IPS-20b (cell line): ENCODE results near the gene LARP1.

Experiments
- H3K27ac ChIP-seq: one replicate; pipeline ENCODE4 v1.5.1; 2013; ENCODE audit warnings: low read length
- H3K27me3 ChIP-seq: 2 replicates; pipeline ENCODE4 v1.6.1; 2013; ENCODE audit warnings: mild to moderate bottlenecking, low read length, inconsistent platforms; ENCODE audit not compliant: insufficient read depth
- H3K36me3 ChIP-seq: 2 replicates; pipeline ENCODE4 v1.6.1; 2013; ENCODE audit warnings: low read depth, mild to moderate bottlenecking, inconsistent platforms, low read length, moderate library complexity; ENCODE audit not compliant: insufficient read depth
- H3K4me1 ChIP-seq: 2 replicates; pipeline ENCODE4 v1.6.1; 2013; ENCODE audit warnings: mild to moderate bottlenecking, control low read depth, inconsistent platforms, low read length, moderate library complexity; ENCODE audit not compliant: insufficient read depth
- H3K4me3 ChIP-seq: 2 replicates; pipeline ENCODE4 v1.5.1; 2013; ENCODE audit warnings: mild to moderate bottlenecking, low read length, inconsistent platforms
- H3K9ac ChIP-seq: 2 replicates; pipeline ENCODE4 v1.6.1; 2013; ENCODE audit warnings: low read depth, mild to moderate bottlenecking, inconsistent platforms, low read length, moderate library complexity
- H3K9me3 ChIP-seq: 2 replicates; pipeline ENCODE4 v1.6.1; 2013; ENCODE audit warnings: mild to moderate bottlenecking, low read depth, low read length, inconsistent platforms; ENCODE audit not compliant: insufficient read depth

Gene LARP1

DNA sequence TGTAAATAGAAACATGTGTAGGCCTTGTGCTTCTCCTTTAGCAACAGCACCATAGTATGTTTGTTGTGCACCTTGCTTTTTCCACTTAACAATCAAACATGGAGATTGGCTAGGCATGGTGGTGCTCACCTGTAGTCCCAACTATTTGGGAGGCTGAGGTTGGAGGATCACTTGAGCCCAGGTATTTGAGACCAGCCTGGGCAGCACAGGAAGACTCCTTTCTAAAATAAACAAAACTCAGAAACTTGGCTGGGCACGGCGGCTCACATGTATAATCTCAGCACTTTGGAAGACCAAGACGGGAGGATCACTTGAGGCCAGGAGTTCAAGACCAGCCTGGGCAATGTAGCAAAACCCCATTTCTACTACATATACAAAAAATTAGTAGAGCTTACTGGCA is 96.2 kb downstream of the LARP1 start:
- Histone ChIP-seq H3K4me3 (no peak overlapping the region), H3K36me3 (no peaks in the 10 kb centered on the region), H3K27me3 (no peaks in the 10 kb centered on the region), H3K9ac (peak overlapping the region; percentile 83; the same call in 1 of the 2 replicates), H3K9me3 (no peaks in the 10 kb centered on the region), H3K27ac (peak overlapping the region; percentile 1), H3K4me1 (peaks cover 16% of the 10 kb centered on the region; the same call in 1 of the 2 replicates)

DNA sequence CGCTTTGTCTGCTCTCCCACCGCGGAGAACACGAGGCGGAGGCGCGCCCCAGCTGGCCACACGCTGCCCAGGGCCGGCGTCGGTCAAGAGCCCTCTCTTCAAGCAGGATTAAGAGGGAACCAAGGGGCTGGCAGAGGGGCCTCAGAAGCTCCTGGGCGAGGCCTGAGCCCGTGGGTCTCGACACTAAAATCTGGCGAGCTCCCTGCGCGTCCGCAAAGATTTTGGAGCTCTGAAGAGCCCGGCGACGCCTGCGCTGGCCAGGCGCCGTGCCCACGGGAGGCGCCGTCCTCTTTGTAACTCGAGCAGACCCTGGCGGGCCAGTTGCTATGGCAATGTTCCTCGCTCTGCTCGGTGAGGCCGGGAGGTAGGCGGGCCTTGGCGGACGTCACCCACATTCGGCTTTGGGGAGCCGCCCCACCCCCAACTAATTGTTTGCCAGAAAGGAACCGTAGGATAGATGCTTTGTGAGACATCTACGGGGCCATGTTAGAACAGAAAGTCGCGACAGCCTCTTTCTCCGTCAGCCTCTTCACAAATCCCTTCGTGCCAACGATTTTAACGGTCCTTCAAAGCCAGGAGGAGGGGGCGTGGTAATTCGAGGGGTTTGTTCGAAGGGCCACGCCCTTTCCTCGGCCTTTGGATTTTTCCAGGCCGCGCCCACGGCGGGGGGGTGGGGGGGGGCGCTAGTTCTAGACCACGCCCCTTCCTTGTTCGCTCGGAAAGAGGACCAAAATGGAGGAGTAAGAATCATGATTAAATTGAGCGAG is 102.5 kb downstream of the LARP1 start:
- Histone ChIP-seq H3K9ac (peak overlapping the region; percentile 84), H3K27me3 (no peaks in the 10 kb centered on the region), H3K4me1 (peaks cover 11% of the 10 kb centered on the region; the same call in 1 of the 2 replicates), H3K4me3 (peak overlapping the region; percentile 85), H3K36me3 (peaks cover 4% of the 10 kb centered on the region; the same call in 1 of the 2 replicates), H3K9me3 (no peaks in the 10 kb centered on the region), H3K27ac (peak overlapping the region; percentile 94)

DNA sequence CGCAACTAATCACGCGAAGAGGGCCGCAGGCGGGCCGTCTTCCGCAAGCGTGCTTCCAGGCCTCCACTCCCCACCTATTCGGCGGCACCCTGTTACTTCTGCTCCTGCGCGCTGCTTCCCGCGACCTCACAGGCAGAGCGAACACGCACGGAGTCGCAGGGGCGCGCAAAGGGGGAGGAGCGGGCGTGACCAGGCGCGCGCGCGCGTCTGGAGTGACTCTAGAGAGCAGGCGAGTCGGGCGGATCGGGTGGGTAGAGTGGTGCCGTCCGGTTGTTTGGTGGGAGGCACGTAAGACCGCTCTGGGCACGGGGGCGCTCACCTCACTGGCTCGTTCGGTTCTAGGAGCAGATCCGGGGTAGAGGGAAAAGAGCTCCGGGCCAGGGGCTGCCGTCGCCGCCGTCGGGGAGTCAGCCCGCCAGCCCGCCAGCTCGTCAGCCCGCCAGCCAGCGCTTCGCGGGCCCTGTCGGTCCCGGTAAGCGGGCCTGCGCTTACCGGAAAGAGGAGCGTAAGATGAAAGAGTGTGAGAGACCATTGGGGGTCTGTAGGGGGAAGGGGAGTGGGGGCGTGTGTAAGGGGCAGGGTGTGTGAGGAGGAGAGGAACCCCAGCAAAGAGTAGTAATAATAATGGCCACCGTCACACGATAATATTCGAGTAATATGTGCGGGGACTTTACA is 103.3 kb downstream of the LARP1 start, which contains the start of gene CNOT8:
Gene CNOT8, plus strand, starts transcription at position 331 of the 675 bp plus-strand sequence. CDS start 4,652 bp downstream, outside the sequence.
- Histone ChIP-seq H3K4me1 (peaks cover 11% of the 10 kb centered on the region; the same call in 1 of the 2 replicates), H3K27me3 (no peaks in the 10 kb centered on the region), H3K36me3 (peaks cover 11% of the 10 kb centered on the region), H3K9me3 (no peaks in the 10 kb centered on the region), H3K27ac (peak within 1 kb of the TSS; percentile 94), H3K9ac (peak within 1 kb of the TSS; percentile 84), H3K4me3 (peak within 1 kb of the TSS; percentile 85)

DNA sequence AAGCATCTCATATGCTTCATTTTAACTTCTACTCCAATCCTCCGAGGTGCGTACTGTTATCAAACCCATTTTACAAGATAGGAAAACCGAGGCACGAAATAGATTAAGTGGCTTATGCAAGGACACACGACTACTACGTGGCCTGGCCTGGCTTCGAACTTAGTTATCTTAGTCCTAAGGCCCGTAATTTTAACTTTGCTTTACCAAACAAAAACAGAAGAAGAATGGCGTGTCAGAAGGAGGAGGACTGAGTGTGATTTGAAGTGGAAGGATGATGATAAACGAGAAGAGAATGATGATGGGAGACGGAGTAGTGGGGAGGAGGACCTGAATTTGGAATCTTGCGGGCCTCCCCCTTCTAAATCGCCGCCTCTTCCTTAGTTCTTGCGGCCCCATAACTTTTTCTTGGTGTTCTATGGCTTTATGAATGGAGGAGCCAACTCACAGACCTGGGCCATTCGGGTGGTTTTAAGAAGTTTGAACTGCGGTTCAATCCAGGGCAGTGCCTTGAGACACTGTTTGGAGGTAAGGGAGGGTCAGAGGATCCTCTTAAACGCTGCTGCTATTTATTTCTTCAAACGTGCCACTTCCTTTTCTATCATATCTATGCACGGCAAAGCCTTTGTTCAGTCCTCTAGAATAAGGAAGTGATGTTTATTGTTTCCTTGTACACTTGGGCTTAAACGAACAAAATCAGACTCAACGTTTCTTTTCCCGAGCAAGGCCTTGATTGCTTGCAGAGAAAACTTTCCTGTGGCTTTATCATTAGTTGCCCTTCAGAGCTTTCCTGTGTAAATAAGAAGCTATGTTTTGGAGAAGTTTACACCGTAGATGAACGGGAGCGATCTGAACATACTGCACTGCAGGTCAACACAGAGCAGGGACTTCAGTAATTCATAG is 104.0 kb downstream of the LARP1 start:
- Histone ChIP-seq H3K9ac (peak overlapping the region; percentile 84), H3K4me1 (peaks cover 11% of the 10 kb centered on the region; the same call in 1 of the 2 replicates), H3K4me3 (peak overlapping the region; percentile 85), H3K36me3 (peaks cover 19% of the 10 kb centered on the region), H3K27me3 (no peaks in the 10 kb centered on the region), H3K27ac (peak overlapping the region; percentile 94), H3K9me3 (no peaks in the 10 kb centered on the region)

DNA sequence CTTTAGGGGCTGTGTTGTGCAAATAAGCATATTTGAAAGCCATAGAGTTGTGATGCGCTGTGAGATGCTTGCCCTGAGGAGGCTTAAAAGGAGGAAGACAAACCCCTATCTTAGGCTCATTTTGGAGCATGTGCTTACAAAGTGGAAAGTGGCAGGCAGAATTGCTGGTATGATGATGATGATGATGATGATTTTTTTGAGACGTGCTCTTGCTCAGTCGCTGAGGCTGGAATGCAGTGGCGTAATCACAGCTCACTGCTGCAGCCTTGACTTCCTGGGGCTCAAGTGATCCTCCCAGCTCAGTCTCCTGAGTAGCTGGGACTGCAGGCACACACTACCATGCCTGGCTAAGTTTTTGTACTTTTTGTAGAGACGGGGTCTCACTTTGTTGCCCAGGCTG is 104.9 kb downstream of the LARP1 start:
- peaks cover 28% of the 10 kb centered on the region for H3K36me3 ChIP-seq
- peak overlapping the region; percentile 84; the same call in 1 of the 2 replicates for H3K9ac ChIP-seq
- peak overlapping the region; percentile 85 for H3K4me3 ChIP-seq
- H3K9me3 ChIP-seq: no peaks in the 10 kb centered on the region
- no peaks in the 10 kb centered on the region for H3K27me3 ChIP-seq
- H3K4me1 ChIP-seq: peaks cover 11% of the 10 kb centered on the region; the same call in 1 of the 2 replicates
- H3K27ac ChIP-seq: no peak overlapping the region

DNA sequence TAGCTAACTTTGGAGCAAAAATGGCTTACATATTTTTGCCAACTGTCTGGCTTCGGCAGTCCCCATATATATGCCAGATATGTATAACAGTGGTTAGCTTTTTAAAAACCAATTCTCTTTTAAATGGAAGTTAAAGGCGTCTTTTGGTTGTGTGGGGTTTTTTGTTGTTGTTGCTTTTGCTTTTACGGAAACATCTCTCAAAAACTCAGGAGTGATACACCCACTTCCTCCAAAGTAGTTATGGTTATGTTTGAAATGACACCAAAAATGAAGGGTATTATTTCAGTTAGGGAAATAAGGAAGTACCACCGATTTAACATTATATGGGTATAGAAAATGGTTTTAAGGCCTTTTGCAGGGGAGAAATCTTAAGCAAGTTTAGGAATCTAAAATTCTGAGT is 105.6 kb downstream of the LARP1 start:
- Histone ChIP-seq H3K27me3 (no peaks in the 10 kb centered on the region), H3K27ac (no peak overlapping the region), H3K36me3 (peaks cover 34% of the 10 kb centered on the region), H3K4me3 (peak overlapping the region; percentile 85; the same call in 1 of the 2 replicates), H3K9me3 (no peaks in the 10 kb centered on the region), H3K9ac (peak overlapping the region; percentile 84; the same call in 1 of the 2 replicates), H3K4me1 (peaks cover 11% of the 10 kb centered on the region; the same call in 1 of the 2 replicates)

DNA sequence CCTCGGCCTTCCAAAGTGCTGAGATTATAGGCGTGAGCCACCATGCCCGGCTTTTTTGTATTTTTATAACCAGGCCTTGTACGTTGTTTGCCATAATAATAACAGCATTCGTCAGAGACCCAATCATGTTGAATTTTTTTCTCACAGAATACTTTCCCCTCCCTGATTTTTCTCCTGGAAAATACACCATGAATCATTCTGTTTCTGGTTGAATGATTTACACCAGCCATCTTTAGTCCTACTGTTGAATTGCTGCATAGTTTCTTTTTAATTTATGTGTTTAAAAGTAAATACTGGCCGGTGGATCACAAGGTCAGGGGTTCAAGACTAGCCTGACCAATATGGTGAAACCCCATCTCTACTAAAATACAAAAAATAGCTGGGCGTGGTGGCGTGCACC is 106.8 kb downstream of the LARP1 start:
- H3K36me3 ChIP-seq: peaks cover 46% of the 10 kb centered on the region
- H3K9me3 ChIP-seq: no peaks in the 10 kb centered on the region
- H3K9ac ChIP-seq: no peak overlapping the region
- peaks cover 8% of the 10 kb centered on the region; the same call in 1 of the 2 replicates for H3K4me1 ChIP-seq
- no peaks in the 10 kb centered on the region for H3K27me3 ChIP-seq
- H3K4me3 ChIP-seq: no peak overlapping the region
- no peak overlapping the region for H3K27ac ChIP-seq

DNA sequence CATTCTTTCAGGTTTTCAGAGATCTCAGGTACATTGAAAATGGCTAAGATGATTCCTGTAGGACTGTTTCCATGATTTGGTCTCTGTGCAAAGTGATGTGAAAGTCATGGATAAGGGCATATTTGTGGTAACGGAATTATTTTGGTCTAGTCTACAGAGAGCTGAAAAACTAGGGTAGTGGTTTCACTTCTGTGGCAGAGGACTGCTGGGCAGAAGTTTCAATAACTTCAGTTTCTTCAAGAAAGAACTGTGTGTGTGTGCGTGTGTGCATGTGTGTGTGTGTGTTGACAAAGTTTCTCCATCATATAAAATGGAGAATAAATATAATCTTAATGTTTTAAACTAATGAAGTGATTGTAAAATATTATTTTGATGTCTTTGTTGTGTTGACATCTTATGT is 107.6 kb downstream of the LARP1 start:
- Histone ChIP-seq H3K27ac (no peak overlapping the region), H3K9ac (no peak overlapping the region), H3K27me3 (no peaks in the 10 kb centered on the region), H3K9me3 (no peaks in the 10 kb centered on the region), H3K4me1 (peaks cover 7% of the 10 kb centered on the region; the same call in 1 of the 2 replicates), H3K4me3 (no peak overlapping the region), H3K36me3 (peaks cover 54% of the 10 kb centered on the region)

DNA sequence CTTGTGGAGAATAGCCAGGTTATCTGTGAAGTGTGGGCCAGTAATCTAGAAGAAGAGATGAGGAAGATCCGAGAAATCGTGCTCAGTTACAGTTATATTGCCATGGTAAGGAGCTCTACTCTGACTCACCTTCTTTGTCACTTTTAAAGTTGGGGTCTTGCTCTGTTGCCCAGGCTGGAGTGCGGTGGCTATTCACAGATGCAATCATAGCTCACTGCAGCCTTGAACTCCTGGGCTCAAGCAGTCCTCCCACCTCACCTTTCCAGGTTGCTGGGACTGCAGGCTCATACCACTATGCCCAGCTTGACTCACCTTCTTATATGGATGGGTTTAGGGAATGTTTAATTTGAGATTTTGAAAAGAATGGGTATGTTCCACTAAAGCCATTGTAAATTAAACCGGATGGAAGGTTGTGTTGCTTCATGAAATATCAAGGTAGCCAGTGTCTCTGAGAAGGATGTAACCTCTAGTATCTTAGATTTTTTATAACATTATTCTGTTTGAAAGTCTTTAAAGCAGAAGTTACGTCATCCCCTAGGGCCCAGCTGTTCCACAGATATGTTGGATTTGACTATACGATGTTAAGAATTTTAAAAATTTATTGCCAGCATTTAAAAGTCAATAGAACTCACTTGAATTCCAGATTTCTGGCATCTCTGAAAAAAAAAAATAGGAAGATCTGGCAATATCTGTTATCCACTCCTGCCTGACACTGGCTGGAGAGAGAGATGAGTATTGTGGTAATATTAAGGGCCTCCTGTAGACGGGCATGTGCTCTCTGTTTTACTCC is 108.3 kb downstream of the LARP1 start:
- no peak overlapping the region for H3K27ac ChIP-seq
- H3K36me3 ChIP-seq: peaks cover 54% of the 10 kb centered on the region
- H3K9ac ChIP-seq: no peak overlapping the region
- H3K9me3 ChIP-seq: no peaks in the 10 kb centered on the region
- H3K4me3 ChIP-seq: no peak overlapping the region
- no peaks in the 10 kb centered on the region for H3K27me3 ChIP-seq
- peaks cover 7% of the 10 kb centered on the region; the same call in 1 of the 2 replicates for H3K4me1 ChIP-seq

DNA sequence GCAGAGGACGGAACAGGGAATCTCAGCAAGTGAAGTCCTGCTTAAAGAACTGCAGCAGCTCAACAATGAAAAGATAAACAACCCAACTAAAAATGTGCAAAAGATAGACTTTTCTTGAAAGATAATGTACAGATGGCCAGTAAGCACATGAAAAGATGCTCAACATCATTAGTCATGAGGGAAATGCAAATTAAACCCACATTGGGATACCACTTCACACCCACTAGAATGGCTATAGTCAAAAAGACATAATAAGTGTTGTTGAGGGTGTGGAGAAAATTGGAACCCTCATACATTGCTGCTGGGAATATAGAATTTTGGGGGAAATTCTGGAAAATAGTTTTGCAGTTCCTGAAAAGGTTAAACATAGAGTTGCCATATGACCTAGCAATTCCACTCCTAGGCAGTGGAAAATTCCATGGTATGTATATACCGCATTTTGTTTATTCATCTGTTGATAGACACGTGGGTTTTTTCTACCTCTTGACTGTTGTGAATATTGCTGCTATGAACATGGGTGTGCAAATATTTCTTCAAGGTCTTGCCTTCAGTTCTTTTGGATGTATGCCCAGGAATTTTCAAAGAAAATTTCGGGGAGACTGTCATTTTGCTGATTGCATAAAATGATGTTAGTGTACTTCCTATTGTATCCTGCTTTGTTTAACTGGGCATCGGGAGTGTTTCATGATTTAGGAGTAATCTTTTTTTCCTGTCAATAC is 110.4 kb downstream of the LARP1 start:
- Histone ChIP-seq H3K9me3 (no peaks in the 10 kb centered on the region), H3K27me3 (no peaks in the 10 kb centered on the region), H3K9ac (no peak overlapping the region), H3K36me3 (peaks cover 63% of the 10 kb centered on the region), H3K4me3 (no peak overlapping the region), H3K4me1 (no peaks in the 10 kb centered on the region; the same call in 1 of the 2 replicates), H3K27ac (no peak overlapping the region)
